ENCODE results near the gene CAMSAP1.

CAMSAP1 gene

GRCh38 chr9:135882011-135882410 lies 25.3 kb downstream of the CAMSAP1 start:
- no peak for DNase-seq (ENCODE audit: low read depth in 2 of 2)

GRCh38 chr9:135880438-135880837 lies 26.9 kb downstream of the CAMSAP1 start:
- no peak for DNase-seq (ENCODE audit: low read depth in 2 of 2)

DNA sequence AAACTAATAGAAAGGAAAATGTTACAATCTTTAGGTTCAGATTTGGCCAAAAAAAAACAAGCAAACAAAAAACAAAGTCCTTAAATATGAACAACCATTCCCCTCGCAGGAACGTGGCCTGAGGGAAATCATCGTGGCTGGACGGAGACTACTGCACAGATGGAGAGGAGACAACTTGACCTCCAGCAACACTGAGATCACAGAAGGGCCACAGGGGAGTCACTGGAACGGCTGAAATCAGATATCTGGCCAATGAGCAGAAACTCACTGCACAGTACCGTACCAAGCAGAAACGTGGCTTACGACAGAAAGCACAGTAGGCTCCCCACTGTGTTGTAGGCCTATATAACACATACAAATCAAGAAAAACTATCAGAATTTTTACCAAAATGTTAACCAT lies 27.7 kb downstream of the CAMSAP1 start:
- no peak for DNase-seq (ENCODE audit: low read depth in 2 of 2)

DNA sequence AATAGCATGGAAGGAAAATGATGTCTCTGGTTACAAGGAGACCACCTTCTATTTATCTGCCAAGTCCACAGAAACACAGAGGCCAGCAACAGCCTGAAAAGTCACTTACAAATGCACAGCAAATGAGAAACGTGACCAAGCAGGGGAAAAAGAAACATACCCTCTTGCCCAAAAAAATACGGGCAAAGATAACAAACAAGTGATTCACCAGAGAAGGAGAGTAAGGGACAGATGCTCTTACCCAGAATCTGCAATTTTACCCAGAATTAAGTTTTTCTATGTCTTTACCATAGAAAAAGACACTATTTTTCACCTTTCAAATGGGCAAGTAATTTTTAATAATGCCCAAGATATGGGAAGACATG lies 28.1 kb downstream of the CAMSAP1 start:
- no peak for DNase-seq (ENCODE audit: low read depth in 2 of 2)

DNA sequence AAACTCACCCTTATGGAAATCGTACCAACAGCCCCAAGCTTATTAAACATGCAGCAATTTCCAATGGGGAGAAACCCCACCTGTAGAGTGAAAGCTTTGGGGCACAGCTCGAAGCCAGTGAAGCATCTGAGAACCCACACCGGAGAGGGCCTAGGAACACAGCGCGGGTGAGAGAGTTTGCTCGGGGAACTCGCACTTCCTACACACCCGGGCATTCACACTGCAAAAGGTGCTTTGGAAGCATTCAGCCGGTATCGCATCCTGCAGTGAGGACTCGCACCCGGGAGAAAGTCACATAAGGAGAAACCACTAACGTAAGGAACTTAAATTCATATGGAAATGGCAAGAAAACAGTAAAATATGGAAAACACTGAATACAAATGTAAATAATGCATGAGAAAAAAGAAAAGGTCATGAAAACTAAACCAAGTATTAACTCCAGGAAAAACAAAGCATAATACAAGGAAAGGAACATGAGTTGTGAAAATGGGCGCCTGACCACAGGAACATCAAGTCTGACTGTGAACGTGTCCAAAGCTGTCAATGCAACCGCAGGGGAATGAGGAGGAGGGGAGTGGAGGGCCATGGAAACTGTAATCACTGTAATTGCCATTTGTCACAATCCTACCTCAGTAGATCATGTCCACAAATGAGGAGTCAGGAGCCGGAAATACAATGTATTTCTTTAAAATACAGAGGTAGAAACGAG lies 28.7 kb downstream of the CAMSAP1 start:
- DNase-seq (ENCODE audit: low read depth in 2 of 2), result no peak

GRCh38 chr9:135877791-135878527 lies 29.4 kb downstream of the CAMSAP1 start:
- no peak for DNase-seq (ENCODE audit: low read depth in 2 of 2)

DNA sequence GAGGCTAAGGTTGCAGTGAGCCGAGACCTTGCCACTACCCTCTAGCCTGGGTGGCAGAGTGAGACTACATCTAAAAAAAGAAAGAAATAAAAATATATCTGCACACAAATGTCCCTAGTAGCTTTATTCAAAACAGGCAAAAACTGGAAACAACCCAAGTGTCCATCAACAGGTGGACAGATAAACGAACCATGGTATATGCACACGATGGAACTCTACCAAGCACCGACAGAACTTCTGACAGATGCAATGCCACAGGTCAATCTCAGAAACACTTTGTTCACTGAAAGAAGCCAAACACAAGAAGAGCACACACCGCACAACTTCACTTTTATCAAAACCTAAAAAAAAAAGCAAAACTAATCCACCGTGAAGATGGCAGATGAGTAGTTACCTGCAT lies 30.4 kb downstream of the CAMSAP1 start:
- DNase-seq (ENCODE audit: low read depth in 2 of 2), result no peak

DNA sequence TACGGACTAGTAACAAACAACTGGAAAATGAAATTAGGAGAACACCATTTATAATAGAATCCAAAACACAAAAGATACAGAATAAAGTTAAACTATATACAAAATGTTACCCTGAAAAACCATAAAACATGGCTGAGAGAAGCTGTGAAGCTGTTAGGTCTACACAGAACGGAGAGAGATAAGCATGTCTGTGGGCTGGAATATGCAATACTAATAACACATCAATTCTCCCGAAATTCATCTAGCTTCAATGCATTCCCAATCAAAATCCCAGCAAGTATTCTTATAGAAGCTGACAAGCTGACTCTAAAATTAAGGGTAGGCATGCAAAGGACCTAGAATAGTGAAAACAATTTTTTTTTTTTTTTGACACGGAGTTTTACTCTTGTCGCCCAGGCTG lies 32.5 kb downstream of the CAMSAP1 start:
- no peak for DNase-seq (ENCODE audit: low read depth in 2 of 2)

DNA sequence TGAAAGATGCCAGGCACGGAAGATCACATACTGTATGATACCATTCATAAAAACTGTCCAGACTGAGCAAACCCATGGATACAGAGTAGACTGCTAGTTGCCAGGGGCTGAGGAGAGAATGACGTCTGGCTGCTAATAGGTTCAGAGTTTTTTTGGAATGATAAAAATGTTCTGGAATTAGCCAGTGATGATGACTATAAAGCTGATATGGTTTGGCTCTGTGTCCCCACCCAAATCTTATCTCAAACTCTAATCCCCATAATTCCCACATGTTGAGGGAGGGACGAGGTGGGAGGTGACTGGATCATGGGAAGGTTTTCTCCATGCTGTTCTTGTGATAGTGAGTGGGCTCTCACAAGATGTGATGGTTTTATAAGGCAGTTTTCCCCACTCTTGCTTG lies 37.4 kb downstream of the CAMSAP1 start:
- DNase-seq (ENCODE audit: low read depth in 2 of 2), result no peak

GRCh38 chr9:135865531-135865930 lies 41.8 kb downstream of the CAMSAP1 start:
- DNase-seq (ENCODE audit: low read depth in 2 of 2), result no peak

GRCh38 chr9:135864447-135865049 lies 42.8 kb downstream of the CAMSAP1 start:
- no peak for DNase-seq (ENCODE audit: low read depth in 2 of 2)

GRCh38 chr9:135862809-135863208 lies 44.5 kb downstream of the CAMSAP1 start:
- no peak for DNase-seq (ENCODE audit: low read depth in 2 of 2)

DNA sequence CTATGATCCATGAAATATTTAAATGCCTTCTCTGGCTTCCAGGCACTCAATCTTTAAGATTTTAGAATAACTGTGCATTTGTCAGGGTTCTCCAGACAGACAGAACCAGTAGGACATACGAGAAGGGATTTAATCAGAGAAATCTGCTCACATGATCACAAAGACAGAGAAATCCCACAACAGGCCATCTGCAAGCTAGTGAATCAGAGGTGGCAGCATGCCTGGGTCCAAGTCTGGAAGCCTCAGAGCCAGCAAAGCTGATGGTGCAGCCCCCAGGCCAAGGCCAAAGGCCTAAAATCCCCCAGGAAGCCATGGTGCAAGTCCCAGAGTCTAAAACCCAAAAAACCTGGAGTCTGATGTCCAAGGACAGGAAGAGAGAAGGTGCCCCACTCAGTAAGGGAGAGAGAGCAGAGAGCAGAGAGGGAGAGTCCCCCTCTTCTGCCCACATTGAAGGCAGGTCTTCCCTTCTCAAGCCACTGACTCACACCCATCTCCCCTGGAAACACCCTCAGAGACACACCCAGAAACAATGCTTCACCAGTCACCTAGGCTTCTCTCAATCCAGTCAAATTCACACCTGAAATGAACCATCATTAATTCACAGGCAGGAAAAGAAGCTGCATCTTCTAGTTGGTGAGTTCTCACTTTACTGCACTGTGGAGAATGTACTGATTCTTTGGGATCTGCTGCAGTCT lies 48.7 kb downstream of the CAMSAP1 start:
- no peak for DNase-seq (ENCODE audit: low read depth in 2 of 2)

- DNase-seq (ENCODE audit: low read depth in 2 of 2), result no peak
Measured at GRCh38 chr9:135857843-135858242, 49.5 kb downstream of the CAMSAP1 start.

- DNase-seq (ENCODE audit: low read depth in 2 of 2), result no peak
Measured at GRCh38 chr9:135857371-135857786, 50.0 kb downstream of the CAMSAP1 start.

DNA sequence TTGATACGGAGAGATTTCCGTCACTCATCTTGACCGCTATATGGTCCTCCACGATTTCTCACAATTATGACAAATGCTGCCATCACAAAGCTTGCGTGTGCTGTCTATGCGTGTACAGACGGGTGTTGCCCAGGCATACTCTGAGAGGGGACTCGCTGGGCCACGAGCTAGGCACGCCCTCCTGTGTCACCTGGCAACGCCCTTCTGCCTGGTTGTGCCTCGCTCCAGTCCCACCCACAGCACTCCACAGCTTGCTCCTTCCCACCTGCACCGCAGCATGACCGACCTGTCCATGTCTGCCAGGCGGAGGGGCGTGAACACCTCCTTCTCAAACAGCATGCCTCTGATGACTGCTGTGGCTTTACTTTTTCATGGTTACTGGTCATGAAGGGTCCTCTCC lies 55.6 kb downstream of the CAMSAP1 start:
- DNase-seq (ENCODE audit: low read depth in 2 of 2), result no peak

GRCh38 chr9:135850737-135851136 lies 56.6 kb downstream of the CAMSAP1 start:
- no peak for DNase-seq (ENCODE audit: low read depth in 2 of 2)

GRCh38 chr9:135849181-135849580 lies 58.2 kb downstream of the CAMSAP1 start:
- no peak for DNase-seq (ENCODE audit: low read depth in 2 of 2)

DNA sequence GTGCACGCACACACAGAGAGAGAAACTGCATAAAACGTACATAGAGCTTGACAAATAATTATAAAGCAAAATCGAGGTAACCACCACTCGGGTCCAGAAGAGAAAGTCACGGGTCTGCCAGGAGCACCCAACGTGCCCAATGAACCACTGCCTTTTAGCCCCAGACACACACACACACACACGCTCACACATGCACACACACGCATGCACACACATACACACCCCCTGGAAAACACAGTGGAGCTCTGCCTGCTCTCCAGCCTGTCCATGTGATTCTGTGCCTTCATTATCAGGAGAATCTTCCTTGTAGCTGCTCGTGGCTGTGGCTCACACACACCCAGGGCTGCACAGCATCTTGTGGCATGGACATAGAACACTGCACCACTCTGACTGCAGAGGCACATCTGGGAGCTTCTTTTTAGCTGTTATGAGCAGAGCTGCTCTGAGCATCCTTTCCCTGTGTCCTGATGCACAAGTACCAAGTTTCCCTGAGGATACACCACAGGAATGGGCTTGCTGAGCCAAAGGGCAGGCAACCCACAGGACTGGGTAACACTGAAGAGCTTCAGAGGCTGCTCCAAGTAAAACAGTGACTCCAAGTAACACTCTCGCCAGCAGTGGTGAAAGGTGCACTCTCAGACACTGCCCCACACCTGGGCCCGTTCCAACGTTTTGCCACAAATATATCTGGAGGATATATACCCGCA lies 58.9 kb downstream of the CAMSAP1 start:
- DNase-seq (ENCODE audit: low read depth in 2 of 2), result no peak

DNA sequence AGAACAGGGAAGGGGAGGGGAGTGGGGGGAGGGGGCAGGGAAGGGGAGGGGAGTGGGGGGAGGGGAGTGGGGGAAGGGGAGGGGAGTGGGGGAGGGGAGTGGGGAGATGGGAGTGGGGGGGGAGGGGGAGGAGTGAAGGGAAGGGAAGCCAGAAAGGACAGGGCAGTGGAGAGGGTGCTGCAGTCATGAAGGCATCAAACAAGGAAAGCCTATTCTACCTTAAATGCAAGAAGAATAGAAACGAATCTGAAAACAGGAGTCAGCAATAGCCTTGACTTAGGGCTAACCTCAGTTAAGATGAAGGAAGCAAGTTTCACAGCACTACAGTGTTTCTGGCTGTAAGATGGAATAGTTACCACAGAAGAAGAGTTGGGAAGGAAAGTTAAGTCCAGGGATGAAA lies 59.5 kb downstream of the CAMSAP1 start:
- DNase-seq (ENCODE audit: low read depth in 2 of 2), result no peak

- DNase-seq (ENCODE audit: low read depth in 2 of 2), result no peak
Measured at GRCh38 chr9:135840539-135840938, 66.8 kb downstream of the CAMSAP1 start.

DNA sequence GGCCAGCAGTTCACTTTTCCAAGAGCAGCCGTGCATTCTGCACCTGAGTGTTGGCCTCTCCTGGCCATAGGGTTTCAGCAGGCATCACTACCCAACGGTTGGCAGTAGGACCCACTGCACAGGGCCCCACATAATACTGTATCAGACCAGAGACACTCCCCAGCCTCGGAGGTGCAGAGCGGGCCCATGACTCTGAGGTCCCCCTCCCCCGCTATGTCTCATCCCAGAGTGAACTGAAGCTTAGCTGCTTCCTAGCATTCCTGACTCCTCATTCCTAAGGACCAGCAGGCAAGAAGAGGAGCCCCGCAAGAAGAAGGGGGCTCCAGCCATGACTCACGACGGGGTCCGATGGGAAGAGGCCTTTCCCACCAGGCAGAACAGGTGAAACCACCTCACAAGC lies 67.2 kb downstream of the CAMSAP1 start:
- DNase-seq (ENCODE audit: low read depth in 2 of 2), result no peak
